Body of pancreas (tissue), 4 donors: ENCODE data around the gene MBD3L3.

Experiments
- POLR2A ChIP-seq, 3 donors: fragments of 450-650 bp; IDR thresholded peaks; one replicate each; pipeline ENCODE4 v1.6.1; 2016; ENCODE audit warnings: antibody characterized with exemption in 3 of 3, mild to moderate bottlenecking in 2 of 3
- TF ChIP-seq, protein P1 (sequence below), 7 experiments: fragments of 450-650 bp in 4 of 7; fragments of 200-600 bp in 3 of 7; sonication (generic) in 3 of 7; IDR thresholded peaks; one replicate each; pipeline ENCODE4 v1.5.1; 2016 to 2019; ENCODE audit warnings: antibody characterized with exemption in 7 of 7

DNA sequence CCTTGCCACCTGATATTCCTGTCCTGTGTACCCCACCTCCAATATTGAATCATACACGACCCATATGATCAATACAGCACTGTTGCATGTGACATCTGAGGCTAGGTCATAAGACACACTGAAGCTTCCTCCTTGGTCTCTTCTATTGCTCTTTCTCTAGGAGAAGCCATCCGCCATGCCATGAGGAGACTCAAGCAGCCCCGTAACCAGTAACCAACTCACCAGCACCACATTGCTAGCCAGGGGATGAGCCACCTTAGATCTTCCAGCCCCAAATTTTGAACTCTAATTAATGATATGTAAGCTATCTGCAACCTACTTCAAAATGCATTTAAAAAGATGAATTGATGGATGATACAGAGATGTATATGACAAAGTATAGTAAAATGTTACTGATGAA, 39.6 kb upstream of the MBD3L3 start:
- TF ChIP-seq, protein P1, sequence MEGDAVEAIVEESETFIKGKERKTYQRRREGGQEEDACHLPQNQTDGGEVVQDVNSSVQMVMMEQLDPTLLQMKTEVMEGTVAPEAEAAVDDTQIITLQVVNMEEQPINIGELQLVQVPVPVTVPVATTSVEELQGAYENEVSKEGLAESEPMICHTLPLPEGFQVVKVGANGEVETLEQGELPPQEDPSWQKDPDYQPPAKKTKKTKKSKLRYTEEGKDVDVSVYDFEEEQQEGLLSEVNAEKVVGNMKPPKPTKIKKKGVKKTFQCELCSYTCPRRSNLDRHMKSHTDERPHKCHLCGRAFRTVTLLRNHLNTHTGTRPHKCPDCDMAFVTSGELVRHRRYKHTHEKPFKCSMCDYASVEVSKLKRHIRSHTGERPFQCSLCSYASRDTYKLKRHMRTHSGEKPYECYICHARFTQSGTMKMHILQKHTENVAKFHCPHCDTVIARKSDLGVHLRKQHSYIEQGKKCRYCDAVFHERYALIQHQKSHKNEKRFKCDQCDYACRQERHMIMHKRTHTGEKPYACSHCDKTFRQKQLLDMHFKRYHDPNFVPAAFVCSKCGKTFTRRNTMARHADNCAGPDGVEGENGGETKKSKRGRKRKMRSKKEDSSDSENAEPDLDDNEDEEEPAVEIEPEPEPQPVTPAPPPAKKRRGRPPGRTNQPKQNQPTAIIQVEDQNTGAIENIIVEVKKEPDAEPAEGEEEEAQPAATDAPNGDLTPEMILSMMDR (IDR thresholded peaks at IDR 0.05), result no peak
- TF ChIP-seq POLR2A (IDR thresholded peaks at IDR 0.05), result no peak
